ENCODE measurements around the gene GABRE.
A peak's percentile ranks its signal among the peaks of the same experiment; 100 is the strongest.

The GABRE gene

GRCh38 chrX:151974336-151975227 is at the start of gene GABRE:
Gene GABRE (minus strand): TSS chrX:151974676. CDS start chrX:151974625, 51 bp downstream.
- no peak for DNase-seq (ENCODE audit: low spot score)
- FAIRE-seq: no peak

- FAIRE-seq (peak; percentile 12), DNase-seq (ENCODE audit: low spot score) (peak; percentile 53)
Measured at GRCh38 chrX:152020888-152021287, 46.4 kb upstream of the GABRE start.

- FAIRE-seq (no peak), DNase-seq (ENCODE audit: low spot score) (no peak)
Measured at GRCh38 chrX:151999813-152000212, 25.3 kb upstream of the GABRE start.

GRCh38 chrX:151997539-151997938 is 23.1 kb upstream of the GABRE start:
- DNase-seq (ENCODE audit: low spot score): no peak
- no peak for FAIRE-seq

- DNase-seq (ENCODE audit: low spot score): no peak
- no peak for FAIRE-seq
Measured at GRCh38 chrX:151996347-151996746, 21.9 kb upstream of the GABRE start.

- DNase-seq (ENCODE audit: low spot score): no peak
- no peak for FAIRE-seq
Measured at GRCh38 chrX:151994476-151994875, 20.0 kb upstream of the GABRE start.

GRCh38 chrX:151988706-151989299 is 14.3 kb upstream of the GABRE start:
- no peak for DNase-seq (ENCODE audit: low spot score)

GRCh38 chrX:151987108-151987507 is 12.6 kb upstream of the GABRE start:
- FAIRE-seq: no peak

More at GRCh38 chrX:151988706-151989299, 14.3 kb upstream of the GABRE start:
- no peak for FAIRE-seq

GRCh38 chrX:151985955-151986354 is 11.5 kb upstream of the GABRE start:
- peak; percentile 60 for DNase-seq (ENCODE audit: low spot score)
- FAIRE-seq: peak; percentile 71

More at GRCh38 chrX:151987108-151987507, 12.6 kb upstream of the GABRE start:
- no peak for DNase-seq (ENCODE audit: low spot score)

GRCh38 chrX:151985531-151985930 is 11.1 kb upstream of the GABRE start:
- DNase-seq (ENCODE audit: low spot score) (no peak), FAIRE-seq (no peak)

- DNase-seq (ENCODE audit: low spot score) (no peak), FAIRE-seq (no peak)
Measured at GRCh38 chrX:151984902-151985301, 10.4 kb upstream of the GABRE start.

- FAIRE-seq: peak; percentile 63
- peak; percentile 62 for DNase-seq (ENCODE audit: low spot score)
Measured at GRCh38 chrX:151984328-151984727, 9.9 kb upstream of the GABRE start.

- DNase-seq (ENCODE audit: low spot score) (no peak), FAIRE-seq (no peak)
Measured at GRCh38 chrX:151983186-151983585, 8.7 kb upstream of the GABRE start.

- FAIRE-seq (peak; percentile 87), DNase-seq (ENCODE audit: low spot score) (peak; percentile 72)
Measured at GRCh38 chrX:151982222-151982621, 7.7 kb upstream of the GABRE start.

GRCh38 chrX:151981129-151981528 is 6.7 kb upstream of the GABRE start:
- DNase-seq (ENCODE audit: low spot score) (peak; percentile 68), FAIRE-seq (no peak)

GRCh38 chrX:151977923-151978322 is 3.4 kb upstream of the GABRE start:
- FAIRE-seq: no peak

GRCh38 chrX:151977009-151977408 is 2.5 kb upstream of the GABRE start:
- DNase-seq (ENCODE audit: low spot score) (no peak), FAIRE-seq (no peak)

More at GRCh38 chrX:151977923-151978322, 3.4 kb upstream of the GABRE start:
- DNase-seq (ENCODE audit: low spot score): no peak

- DNase-seq (ENCODE audit: low spot score) (no peak), FAIRE-seq (no peak)
Measured at GRCh38 chrX:151975736-151976275, 1.3 kb upstream of the GABRE start.

- DNase-seq (ENCODE audit: low spot score): no peak
Measured at GRCh38 chrX:151975228-151975593, 735 bp upstream of the GABRE start.

GRCh38 chrX:151973851-151974335 is 583 bp downstream of the GABRE start:
- DNase-seq (ENCODE audit: low spot score): peak; percentile 31

More at GRCh38 chrX:151975228-151975593, 735 bp upstream of the GABRE start:
- FAIRE-seq: no peak

GRCh38 chrX:151973060-151973661 is 1.3 kb downstream of the GABRE start:
- no peak for FAIRE-seq
- no peak for DNase-seq (ENCODE audit: low spot score)

More at GRCh38 chrX:151973851-151974335, 583 bp downstream of the GABRE start:
- FAIRE-seq: peak; percentile 17

GRCh38 chrX:151970661-151971060 is 3.8 kb downstream of the GABRE start:
- DNase-seq (ENCODE audit: low spot score) (peak; percentile 80), FAIRE-seq (peak; percentile 92)
